Motor neuron (in vitro differentiated cells): Measurements from ENCODE around the gene CTU2. TPM values are rescaled to one million over a fixed set of nuclear protein-coding genes. Genes with fewer than 3 reads are reported as not detected.

Experiments
- ATAC-seq, 8 experiments: fragments of 200-7000 bp; cut with Tn5 transposase; replicated peaks in 6 of 8; 2 replicates each; pipeline ENCODE4 v1.8.0; 2021; ENCODE audit warnings: mild to moderate bottlenecking in 8 of 8, moderate library complexity in 8 of 8
- H3K27ac ChIP-seq, 2 donors: fragments of 250-450 bp; sonication (Bioruptor Pico); 2 replicates each; pipeline ENCODE4 v1.9.0; 2021; ENCODE audit warnings: antibody characterized with exemption in 2 of 2, mild to moderate bottlenecking in 2 of 2, moderate library complexity in 1 of 2
- H3K4me1 ChIP-seq, 2 donors: fragments of 250-450 bp; sonication (Bioruptor Pico); replicated peaks in 1 of 2; 2 replicates each; pipeline ENCODE4 v1.6.1; 2021; ENCODE audit warnings: antibody characterized with exemption in 2 of 2, mild to moderate bottlenecking in 2 of 2, moderate library complexity in 1 of 2
- H3K4me3 ChIP-seq, 5 donors: fragments of 250-450 bp; sonication (Bioruptor Pico); 2 replicates each; pipeline ENCODE4 v1.9.0; 2021; ENCODE audit warnings: antibody characterized with exemption in 5 of 5, mild to moderate bottlenecking in 5 of 5, moderate library complexity in 4 of 5
- WGBS, 10 experiments: fragments of 450-650 bp; shearing (Covaris generic); methylation state at CpG; one replicate each; pipeline ENCODE4 v1.0.0; 2022; 5-methylcytosine and 5-hydroxymethylcytosine counted together
- in situ Hi-C, 9 experiments: fragments of 400-800 bp; cut with MboI; loops; one replicate each; pipeline ENCODE4 v1.15.0; 2021; ENCODE audit warnings: low sequenced_read_pairs in 9 of 9, low pct_unique_long_range_greater_than_20kb in 2 of 9; ENCODE audit not compliant: unreplicated experiment in 9 of 9
- total RNA-seq, 8 experiments: library from RNA; unstranded; fragments of 300-600 nt; gene quantifications; 2 replicates each; pipeline versions ENCODE4 v1.2.3 to v1.2.4, GENCODE V29; 2022

The CTU2 gene
- total RNA-seq, 8 experiments from 2014 or later, result 10.5 to 24.1 (median 17.1) TPM

GRCh38 chr16:88695218-88695617, 11.1 kb upstream of the CTU2 start:
- in situ Hi-C loops, result no loop called here
- no peaks in the 10 kb centered on the region for H3K4me1 ChIP-seq
- no peak overlapping the region for H3K27ac ChIP-seq
- no peak overlapping the region for H3K4me3 ChIP-seq
- no peak for ATAC-seq
- 55 to 100% (median 90%) methylated on average over 2 to 6 of the region's 15 CpGs; no CpG with 5 or more reads in 7 of the 10 experiments for WGBS, 10 experiments

- 86 to 93% methylated on average over 4 to 5 of the region's 7 CpGs; no CpG with 5 or more reads in 8 of the 10 experiments for WGBS, 10 experiments
- ATAC-seq, result no peak
- in situ Hi-C loops, result no loop called here
Observed at GRCh38 chr16:88695753-88696152, 10.6 kb upstream of the CTU2 start.

DNA sequence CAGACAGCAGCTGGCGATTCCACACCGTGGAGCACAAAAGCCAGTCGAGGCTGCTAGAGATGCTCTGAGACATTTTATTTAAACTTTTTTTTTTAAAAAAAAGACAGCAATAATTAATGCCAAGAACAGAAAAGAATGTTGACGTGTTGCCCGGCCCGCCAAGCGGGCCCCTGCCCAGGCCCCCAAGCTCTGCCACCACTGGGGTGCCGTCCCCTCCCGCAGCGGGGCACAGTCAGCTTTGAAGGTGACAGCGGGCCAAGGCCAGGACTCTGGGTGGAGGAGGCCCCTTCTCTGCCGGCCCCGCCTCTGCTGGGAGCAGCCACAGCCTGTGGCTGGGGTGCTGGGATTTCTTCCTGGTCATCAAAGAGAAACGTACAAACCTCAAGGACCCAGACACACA, 9.9 kb upstream of the CTU2 start:
- in situ Hi-C loops, result no loop called here
- no peak for ATAC-seq
- 60 to 100% (median 89%) methylated on average over 1 to 5 of the region's 14 CpGs; no CpG with 5 or more reads in 6 of the 10 experiments for WGBS, 10 experiments
- Histone ChIP-seq H3K27ac (no peak overlapping the region), H3K4me3 (no peak overlapping the region), H3K4me1 (no peaks in the 10 kb centered on the region)

More at GRCh38 chr16:88695753-88696152, 10.6 kb upstream of the CTU2 start:
- H3K4me3 ChIP-seq, result no peak overlapping the region
- H3K4me1 ChIP-seq, result no peaks in the 10 kb centered on the region
- H3K27ac ChIP-seq, result no peak overlapping the region

- 79 to 100% (median 86%) methylated on average over 3 to 19 of the region's 47 CpGs; no CpG with 5 or more reads in 5 of the 10 experiments for WGBS, 10 experiments
- ATAC-seq, result no peak
- Histone ChIP-seq H3K4me1 (no peaks in the 10 kb centered on the region), H3K27ac (no peak overlapping the region), H3K4me3 (no peak overlapping the region)
- in situ Hi-C loops, result no loop called here
Observed at GRCh38 chr16:88697116-88697830, 9.0 kb upstream of the CTU2 start.

DNA sequence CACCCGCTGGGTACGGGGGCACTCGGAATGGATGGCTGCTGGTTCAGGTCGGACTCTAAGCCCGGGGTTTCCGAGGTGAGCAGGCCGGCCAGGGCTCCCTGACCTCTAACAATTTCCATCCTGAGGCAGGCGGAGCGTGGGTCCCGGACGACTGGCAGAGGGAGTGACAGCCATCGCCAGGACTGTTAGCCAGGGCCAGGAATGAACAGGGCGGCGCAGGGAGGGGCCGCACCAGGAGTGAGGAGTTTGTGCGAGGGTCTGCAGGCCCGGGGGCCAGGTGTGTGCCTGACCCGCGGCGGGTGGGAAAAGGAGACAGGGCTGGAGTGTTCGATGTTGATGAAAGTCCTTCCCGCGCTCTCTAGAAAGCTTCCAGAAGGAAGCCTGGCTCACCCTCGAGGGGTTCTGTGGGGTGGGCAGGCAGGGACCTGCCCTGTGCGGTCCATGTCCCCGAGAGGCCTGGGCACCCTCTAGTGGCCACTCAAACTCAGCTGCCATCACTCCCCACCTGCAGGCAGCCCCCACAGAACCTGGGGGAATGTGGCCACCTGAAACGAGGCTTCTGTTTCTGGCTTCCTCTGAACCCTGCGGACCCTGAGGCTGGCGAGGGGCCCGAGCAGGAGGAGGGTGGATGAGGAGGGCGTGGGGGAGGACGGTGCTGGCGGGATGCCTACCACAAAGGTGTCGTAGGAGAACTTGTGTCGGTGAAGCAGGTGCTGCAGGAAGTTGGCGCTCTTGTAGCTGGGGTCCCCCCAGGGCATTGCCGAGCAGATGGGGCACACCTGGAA, 8.3 kb upstream of the CTU2 start:
- Histone ChIP-seq H3K4me1 (no peaks in the 10 kb centered on the region), H3K4me3 (no peak overlapping the region), H3K27ac (no peak overlapping the region)
- 80 to 87% methylated on average over 1 to 3 of the region's 37 CpGs; no CpG with 5 or more reads in 8 of the 10 experiments for WGBS, 10 experiments
- in situ Hi-C loops, result no loop called here
- ATAC-seq, result peak in 3 of 8 experiments; percentile 23 to 36 (median 30)

DNA sequence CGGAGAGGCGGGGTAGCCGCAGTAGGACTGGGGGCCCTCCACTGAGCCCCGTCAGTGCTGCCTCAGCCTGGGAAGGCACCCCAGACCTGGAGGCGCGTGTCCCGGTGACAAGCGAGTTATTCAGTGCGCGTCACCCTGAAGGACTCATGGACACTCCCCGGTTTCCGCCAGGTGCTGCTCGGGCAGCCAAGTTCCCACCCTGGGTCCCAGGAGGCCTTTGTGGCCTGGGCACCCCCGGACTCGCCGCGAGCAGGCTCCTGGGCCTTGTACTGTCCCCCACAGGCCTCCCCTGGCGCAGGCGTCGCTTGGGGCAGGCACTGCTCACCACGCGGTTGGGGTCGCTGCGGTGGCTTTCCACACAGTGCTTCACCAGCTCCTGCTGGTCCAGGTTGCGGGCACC, 7.7 kb upstream of the CTU2 start:
- H3K27ac ChIP-seq, result no peak overlapping the region
- 100% methylated on average over 1 to 3 of the region's 25 CpGs; no CpG with 5 or more reads in 8 of the 10 experiments for WGBS, 10 experiments

GRCh38 chr16:88699180-88699579, 7.1 kb upstream of the CTU2 start:
- in situ Hi-C loops, result no loop called here
- H3K27ac ChIP-seq, result no peak overlapping the region
- 100% methylated on average over 2 to 4 of the region's 16 CpGs; no CpG with 5 or more reads in 7 of the 10 experiments for WGBS, 10 experiments
- H3K4me1 ChIP-seq, result no peaks in the 10 kb centered on the region
- no peak for ATAC-seq
- no peak overlapping the region for H3K4me3 ChIP-seq

More for the DNA sequence above, 7.7 kb upstream of the CTU2 start:
- no peaks in the 10 kb centered on the region for H3K4me1 ChIP-seq
- no peak overlapping the region for H3K4me3 ChIP-seq
- ATAC-seq, result no peak
- in situ Hi-C loops, result no loop called here

DNA sequence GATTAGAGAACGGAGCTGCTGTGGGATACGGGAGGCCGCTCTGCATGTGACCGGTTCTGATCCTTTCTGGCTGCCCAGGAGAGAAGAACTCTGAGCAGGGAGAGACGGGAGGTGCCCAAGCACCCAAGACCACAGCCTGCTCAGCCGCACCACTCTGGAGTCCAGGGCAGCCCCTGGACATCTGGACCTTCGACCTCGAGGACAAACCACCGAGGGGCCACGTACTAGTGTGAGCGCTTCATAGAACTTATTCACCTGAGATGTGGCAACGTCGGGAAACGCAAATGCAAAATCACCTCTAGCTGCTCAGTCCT, 6.0 kb upstream of the CTU2 start:
- Histone ChIP-seq H3K27ac (no peak overlapping the region), H3K4me3 (no peak overlapping the region), H3K4me1 (peaks cover 5% of the 10 kb centered on the region in 2 donors)
- in situ Hi-C loops, result no loop called here
- 50 to 100% (median 80%) methylated on average over 1 to 5 of the region's 14 CpGs; no CpG with 5 or more reads in 7 of the 10 experiments for WGBS, 10 experiments
- ATAC-seq, result no peak

- no peak overlapping the region for H3K4me3 ChIP-seq
- ATAC-seq, result peak in 5 of 8 experiments; percentile 9 to 43 (median 21)
- peaks cover 6% of the 10 kb centered on the region in 2 donors for H3K4me1 ChIP-seq
- no peak overlapping the region for H3K27ac ChIP-seq
- in situ Hi-C loops, result no loop called here
- 50 to 100% (median 84%) methylated on average over 1 to 11 of the region's 42 CpGs; no CpG with 5 or more reads in 2 of the 10 experiments for WGBS, 10 experiments
Observed at GRCh38 chr16:88700636-88701482, 5.4 kb upstream of the CTU2 start.

DNA sequence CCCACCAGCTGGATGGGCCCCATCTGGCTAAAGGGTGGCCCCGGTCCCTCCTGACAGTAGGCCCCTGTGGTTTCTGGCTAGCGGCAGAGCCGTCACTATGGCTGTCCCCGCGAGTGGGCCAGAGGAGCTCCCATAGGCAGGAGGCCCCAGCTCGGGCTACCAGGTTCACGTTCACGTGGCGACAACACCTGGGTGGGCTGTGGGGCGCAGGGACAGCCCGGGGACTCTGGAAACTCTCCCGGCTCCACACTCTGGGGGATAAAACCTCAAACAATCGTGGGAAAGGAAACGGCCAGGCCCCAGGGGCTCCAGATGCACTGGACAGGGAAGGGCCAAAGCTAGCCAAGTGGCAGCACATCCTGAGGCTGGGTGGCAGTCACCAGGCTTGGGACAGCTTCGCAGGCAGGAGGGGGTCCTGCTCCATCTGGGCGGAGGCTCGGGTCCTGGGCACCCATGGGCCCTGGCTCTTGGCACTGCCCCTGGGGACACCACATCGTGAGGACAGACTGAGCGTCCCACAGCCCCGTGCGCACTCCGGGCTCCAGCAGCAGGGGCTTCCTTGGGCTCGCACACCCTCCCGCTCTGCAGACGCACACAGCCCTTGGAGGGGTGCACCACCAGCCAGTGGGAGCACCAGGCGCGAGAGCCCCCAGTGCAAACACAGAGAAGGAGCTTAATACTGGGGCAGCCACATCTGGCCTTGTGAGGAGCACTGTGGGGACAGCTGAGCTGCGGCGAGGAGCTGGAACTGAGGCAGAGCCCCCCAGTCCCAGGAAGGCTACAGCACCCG, 4.5 kb upstream of the CTU2 start:
- WGBS, 10 experiments, result 75 to 100% (median 92%) methylated on average over 1 to 3 of the region's 30 CpGs; no CpG with 5 or more reads in 6 of the 10 experiments
- in situ Hi-C loops, result no loop called here
- no peak for ATAC-seq
- Histone ChIP-seq H3K4me3 (no peak overlapping the region), H3K4me1 (peaks cover 6% of the 10 kb centered on the region in 2 donors), H3K27ac (no peak overlapping the region)

GRCh38 chr16:88702371-88703210, 3.7 kb upstream of the CTU2 start:
- H3K27ac ChIP-seq, result no peak overlapping the region
- in situ Hi-C loops, result no loop called here
- no peak for ATAC-seq
- H3K4me1 ChIP-seq, result peaks cover 10 to 12% of the 10 kb centered on the region in 2 donors
- WGBS, 10 experiments, result 58 to 100% (median 83%) methylated on average over 1 to 14 of the region's 31 CpGs; no CpG with 5 or more reads in 3 of the 10 experiments
- H3K4me3 ChIP-seq, result no peak overlapping the region
